HUDEP-2 (cell line): ENCODE results near the gene ARHGAP42.

Experiments used
- DNase-seq, 76 experiments: peaks; one replicate each; lab custom pipeline; 2025; ENCODE audit not compliant: unreplicated experiment in 76 of 76; lab: John Stamatoyannopoulos, UW

The ARHGAP42 gene

DNA sequence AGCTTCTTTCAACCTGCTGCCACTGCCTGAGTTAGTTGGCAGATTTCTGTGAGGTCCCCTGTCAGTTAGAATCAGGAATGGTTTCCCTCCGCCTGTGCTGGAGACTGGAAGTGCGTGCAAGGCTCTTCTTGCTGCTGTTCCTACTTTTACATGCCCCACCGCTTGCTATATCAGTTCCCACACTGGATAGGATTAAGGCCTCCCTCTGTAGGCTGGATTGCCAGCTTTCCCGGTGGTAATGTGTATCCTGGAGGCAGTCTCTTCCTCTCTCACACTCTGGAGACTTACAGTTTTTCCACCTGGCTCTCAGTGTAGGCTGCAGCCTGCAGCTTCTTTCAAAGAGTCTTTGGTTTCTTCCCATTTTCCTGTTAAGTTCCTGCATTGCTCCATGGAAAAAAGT, 66.5 kb downstream of the ARHGAP42 start:
- no peak for DNase-seq

DNA sequence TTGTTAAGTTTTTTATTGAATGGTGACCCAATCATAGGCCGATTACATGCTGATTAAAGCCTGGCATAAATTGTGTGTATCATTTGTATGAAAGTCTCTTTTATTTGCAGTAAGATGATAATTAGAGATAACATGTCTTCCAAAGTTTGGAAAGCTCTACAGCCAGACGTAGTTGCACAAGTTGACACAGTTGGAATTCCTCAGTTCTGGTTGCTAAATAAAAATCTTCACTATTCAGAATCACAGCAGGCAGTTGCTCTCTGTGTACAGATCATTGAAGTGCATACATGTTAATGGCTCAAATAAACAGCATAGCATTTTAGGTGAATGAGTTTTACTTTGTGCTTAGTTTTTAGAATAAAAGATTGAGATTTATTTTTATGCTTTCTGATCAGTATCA, 69.5 kb downstream of the ARHGAP42 start:
- DNase-seq: no peak

DNA sequence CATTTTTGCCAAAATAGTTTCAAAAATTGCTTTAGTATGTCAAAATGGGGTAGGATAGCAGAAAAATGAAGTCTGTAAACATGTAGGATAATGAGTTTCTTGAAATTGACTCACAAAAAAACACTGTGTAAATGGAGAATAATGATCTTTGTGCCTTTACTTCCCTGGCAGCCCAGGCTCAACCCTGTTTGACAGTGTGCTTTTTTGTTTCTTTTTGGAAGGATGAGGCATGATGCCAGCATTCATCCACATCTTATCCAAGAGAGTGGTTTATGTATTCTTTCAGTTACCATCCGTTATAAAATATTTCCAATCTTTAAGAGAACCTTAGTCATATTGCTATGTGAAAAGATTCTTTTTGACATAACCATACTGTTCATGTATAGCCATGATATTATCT, 70.6 kb downstream of the ARHGAP42 start:
- DNase-seq: no peak

DNA sequence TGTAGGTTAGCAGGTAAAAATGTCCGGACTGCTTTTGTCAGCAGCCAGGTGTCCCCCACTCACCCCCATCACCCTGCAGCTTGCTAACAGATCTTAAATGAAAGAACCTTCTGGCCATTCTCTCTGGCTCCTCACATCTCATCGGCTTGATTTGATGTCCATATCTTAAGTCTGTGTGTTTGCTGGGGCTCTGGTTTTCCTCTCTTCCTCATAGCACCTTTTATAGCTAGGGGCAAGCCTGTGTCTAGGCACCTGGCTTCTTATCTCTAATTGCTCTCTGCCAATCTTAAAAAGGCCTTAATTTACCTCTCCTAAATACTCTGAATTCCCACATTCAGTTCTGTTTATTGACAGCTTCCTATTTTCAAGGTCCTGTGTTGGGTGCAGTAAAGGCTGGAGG, 72.0 kb downstream of the ARHGAP42 start:
- no peak for DNase-seq

DNA sequence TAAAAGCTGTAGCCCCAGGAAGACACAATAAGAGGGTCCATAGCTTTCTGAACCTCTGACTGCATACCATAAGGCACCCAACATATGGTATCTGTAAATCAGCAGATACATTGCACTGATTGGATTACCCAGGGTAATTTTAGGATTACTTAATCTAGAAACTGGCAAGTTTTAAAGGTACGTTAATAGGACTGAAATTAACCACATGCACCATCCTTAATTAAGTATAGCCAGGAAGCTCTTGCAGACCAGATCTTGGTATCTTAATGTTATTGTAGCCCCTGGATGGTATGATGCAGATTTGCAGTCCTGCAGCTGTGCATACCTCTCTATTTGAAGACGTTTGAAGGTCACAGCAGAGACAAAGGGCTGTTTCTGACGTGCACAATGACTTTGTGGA, 72.8 kb downstream of the ARHGAP42 start:
- DNase-seq: no peak

DNA sequence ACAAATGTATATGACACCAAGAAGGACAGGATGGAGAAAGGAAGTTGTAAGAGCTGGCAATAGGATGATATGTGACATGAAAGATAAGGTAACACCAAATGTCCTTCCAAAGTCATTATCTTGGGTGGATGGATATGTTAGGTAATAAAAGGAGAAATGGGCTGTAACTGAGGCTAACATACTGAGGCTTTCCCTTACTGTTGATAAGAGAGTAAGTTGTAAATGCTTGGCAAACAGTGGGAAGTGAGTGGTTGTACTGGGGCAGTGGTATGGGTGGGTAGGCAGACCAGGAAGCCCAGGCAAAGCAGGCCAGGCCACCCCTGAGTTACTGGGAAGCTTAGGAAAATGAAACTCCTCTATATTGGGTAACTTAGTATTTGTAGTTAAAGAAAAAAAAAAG, 73.7 kb downstream of the ARHGAP42 start:
- no peak for DNase-seq

DNA sequence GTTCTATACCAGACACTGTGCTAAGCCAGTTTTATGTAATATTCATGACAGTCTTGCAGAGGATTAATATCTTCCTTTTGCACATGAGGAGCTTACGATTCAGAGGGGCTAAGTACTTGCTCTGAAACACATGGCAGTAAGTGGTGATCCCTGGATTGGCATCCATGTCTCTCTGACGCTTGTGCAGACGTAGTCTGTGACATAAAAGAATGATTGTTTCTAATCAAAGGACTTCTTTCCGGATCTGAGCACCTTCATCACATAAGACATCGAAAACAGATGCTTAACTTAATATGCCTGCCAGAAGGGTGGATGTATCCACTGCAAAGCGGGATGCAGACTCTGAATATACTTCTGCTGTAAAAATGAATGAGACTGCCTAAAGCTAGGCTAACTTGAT, 74.8 kb downstream of the ARHGAP42 start:
- DNase-seq: no peak

DNA sequence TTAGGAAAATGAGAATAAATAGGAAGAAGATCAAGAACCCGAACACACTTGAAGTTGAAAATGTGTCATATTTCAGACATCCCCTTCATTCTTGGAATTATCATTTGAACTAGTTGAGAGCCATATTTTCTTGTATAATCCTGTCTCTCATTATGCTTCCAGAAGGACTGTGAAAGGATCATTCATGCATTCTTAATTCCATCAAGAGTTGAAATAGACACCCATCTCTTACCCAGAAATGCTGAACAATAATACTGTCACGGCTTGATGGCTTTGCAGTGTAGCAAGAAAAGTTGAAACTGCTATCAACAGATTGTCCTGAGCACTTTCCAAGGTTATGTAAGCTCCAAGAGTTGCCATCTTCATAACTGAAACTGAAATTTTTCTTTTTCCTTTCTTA, 79.7 kb downstream of the ARHGAP42 start:
- no peak for DNase-seq

DNA sequence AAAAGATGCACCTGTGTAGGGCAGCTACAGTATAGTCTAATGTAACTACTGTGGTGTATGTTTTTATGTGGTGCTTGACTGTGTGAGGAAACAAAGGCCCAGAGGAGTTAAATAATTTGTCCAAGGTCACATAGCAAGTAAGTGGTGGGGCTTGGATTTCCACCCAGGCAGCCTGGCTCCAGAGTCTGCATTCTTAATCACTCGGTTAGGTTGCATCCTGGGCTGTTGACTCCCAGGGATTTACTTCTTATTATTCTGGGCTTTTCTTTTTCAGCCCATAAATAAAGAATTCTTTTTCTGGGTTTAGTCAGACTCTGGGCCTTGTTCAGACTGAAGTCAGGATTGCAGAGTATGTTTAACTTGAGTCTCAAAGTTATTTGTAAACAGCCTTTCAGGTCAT, 82.1 kb downstream of the ARHGAP42 start:
- no peak for DNase-seq

DNA sequence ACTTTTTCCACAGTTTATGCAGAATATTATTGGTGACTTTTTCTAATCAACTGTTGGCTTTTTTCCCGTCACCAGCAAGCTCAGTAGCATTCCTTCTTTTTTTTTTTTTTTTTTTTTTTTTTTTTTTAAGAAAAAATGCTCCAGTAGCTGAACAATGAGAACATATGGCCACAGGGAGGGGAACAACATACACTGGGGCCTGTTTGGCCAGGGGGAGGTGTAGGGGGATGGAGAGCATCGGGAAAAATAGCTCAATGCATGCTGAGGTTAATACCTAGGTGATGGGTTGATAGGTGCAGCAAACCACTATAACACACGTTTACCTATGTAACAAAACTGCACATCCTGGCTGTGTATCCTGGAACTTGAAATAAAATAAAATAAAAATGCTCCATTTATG, 82.5 kb downstream of the ARHGAP42 start:
- no peak for DNase-seq

DNA sequence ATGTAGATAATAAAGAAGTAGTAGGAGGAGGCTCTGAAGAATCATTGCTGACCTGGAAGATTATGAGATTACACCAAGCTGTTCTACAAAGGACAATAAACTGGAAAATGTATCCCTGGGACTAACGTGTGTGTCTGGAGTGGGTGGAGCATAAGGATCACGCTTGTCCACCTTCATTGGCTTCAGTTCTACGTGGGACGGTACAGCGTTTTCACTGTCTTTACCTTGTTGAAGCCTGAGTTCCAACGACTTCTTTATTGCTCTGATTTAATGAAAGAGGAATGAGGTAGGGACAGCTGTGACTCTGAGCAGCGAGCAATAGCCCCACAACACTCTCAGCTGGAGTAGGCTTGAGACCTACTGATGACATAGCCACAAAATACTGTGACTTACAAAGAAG, 87.0 kb downstream of the ARHGAP42 start:
- DNase-seq: no peak

DNA sequence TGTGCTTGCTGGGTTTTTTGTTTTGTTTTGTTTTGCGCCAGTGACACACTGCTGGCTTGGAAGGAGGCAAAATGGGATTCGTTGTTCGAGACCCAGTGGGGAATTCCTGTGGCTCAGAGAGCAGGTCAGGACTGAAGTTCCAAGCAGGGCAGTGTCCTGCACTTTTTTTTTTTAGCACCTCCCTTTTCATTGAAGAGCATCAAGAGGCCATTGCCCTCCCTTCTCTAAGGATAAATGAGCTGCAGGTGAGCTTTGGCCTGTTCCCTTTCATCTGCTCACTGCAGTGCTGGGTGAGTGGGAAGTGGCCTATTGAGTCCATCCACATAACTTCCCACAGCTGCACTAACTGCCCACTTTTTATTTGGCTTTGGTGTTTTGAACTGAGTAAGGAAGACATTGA, 87.8 kb downstream of the ARHGAP42 start:
- no peak for DNase-seq

DNA sequence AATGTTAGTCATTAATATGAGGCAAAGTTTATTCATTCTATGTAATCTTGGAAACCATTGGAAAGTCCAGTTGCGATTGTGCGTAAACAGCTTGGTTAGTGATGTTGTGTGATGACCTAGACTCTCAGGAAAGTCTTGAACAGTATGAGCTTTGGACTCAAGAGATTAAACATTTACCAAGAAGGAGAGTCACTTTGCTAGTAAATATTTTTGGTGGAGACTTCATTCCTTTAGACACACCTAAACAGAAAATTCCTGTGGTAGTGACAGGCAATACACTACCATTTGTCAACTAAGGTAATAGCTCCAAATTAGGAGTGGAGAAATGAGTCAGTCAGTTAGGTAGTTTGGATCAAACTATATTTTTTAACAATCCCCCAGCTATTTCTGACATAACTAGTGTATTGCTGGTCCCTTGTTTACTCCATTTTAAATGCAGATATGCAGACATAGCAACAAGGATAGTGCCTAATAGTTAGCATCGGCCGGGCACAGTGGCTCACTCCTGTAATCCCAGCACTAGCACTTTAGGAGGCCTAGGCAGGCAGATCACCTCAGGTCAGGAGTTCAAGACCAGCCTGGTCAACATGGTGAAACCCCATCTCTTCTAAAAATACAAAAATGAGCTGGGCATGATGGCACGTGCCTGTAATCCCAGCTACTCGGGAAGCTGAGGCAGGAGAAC, 89.3 kb downstream of the ARHGAP42 start:
- DNase-seq: no peak

DNA sequence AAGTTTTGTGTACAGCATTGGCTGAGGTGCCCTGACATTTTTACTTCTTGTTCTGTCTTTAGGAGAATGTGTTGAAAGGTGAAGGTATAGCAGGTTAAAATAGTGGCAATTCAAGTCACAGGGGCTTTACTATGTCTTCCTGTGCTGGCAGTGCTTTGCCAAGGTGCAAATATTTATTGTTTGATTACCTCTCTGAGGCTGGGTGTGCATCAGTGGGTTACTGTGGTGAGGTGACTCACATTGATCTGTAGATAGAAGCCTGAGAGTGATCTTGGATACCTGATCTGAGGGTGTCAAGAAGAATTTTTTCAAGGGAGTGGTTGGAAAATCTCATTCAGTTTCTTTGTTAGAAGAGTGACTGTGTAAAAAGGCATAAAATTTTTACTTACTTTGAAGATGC, 90.0 kb downstream of the ARHGAP42 start:
- no peak for DNase-seq

DNA sequence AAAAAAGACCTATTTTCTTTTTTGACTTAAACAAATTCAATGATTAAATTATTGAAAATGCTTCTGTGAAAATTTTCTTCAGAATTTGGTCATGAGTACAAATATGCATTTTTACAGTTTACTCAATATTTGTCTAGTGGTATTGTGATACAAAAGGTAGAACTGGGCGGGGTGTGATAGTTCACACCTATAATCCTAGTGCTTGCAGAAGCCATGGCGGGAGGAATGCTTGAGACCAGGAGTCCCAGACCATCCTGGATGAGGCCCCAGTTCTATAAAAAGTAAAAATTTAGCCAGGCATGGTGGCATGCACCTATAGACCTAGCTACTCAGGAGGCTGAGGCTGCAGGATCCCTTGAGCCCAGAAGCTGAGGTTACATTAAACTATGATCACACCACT, 90.6 kb downstream of the ARHGAP42 start:
- DNase-seq: no peak

DNA sequence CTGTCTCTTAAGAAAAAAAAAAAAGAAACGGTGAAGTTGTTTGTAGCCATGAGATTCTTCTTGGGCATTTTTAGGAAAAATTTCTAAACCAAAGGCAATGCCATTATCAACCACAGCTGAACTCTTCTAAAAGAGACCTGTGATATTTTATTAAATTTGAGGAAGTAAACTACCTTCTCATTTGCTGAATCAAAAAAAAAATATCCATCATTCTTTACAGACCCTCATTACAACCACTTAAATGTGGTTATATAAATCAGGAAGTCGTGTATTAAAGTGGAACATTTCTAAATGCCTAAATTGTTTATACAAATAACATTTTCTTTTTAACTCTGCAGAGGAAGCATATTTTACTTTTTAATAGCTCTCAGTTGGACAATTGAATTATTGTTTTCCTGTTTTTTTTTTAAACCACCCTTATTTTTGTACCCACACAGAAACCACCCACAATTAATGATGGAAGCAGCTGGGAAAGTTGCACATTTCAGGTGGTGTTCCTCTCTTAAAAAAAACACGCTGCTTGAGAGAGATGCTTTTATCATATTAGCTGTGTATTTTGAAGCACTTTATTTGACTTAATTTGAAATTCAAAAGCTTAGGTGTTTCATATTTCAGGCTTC, 91.2 kb downstream of the ARHGAP42 start:
- no peak for DNase-seq

DNA sequence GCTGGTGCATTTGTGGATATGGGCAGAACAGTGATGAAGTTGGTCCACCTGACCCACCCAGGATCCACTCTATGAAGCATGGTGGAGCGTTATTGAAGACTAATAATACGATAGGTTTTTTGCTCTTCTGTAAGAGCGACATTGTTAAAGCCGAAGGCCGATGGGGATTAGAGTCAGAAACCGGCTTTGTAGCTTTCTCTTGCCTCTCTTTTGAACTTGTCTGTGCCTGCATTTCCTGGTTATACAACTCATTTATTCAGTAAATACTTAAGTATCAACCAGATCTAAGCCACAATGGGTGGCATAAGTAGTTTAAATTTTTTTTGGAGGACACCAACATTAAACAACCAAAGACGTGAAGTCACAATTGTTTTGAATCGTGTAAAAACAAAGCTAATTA, 93.4 kb downstream of the ARHGAP42 start:
- DNase-seq: no peak

DNA sequence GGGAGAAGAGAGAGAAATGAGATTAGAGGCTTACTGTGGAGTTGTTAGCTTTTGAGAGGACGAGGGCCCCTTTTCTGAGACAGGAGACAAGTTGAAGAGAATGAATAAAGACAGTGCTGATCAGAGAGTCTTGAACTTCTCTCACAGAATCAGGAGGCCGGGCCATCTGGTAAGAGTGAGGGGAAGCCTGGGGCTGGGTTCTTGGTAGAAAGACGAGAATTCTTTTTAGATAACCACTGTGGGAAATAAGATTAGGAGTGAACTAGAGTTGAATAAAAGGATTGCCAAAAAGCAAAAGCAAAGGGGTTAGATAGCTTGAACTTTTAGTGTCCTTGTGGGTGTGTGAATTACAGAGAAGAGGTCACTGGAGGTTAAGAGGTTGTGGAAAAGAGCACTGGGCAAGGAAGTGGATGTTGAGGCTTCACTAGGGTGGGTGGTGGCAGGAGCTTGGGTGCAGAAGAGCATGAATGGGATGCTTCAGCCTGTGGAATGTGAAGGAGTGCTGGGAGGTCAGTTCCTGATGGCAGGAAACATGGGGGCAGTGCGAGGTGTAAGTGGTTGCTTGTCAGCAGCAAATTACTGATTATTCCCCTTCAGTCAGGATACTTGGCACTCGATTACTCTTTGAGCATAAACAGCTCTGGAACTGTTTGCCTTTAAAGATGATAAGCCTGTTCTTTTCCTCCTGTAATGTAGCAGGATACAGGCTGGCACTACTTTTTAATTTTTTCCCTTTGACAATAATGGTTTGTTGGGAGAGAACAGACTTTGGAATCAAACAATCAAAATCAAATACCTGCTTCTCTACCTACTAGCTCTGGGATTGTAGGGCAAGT, 98.3 kb downstream of the ARHGAP42 start:
- peak in 1 of 76 experiments; percentile 16 for DNase-seq

DNA sequence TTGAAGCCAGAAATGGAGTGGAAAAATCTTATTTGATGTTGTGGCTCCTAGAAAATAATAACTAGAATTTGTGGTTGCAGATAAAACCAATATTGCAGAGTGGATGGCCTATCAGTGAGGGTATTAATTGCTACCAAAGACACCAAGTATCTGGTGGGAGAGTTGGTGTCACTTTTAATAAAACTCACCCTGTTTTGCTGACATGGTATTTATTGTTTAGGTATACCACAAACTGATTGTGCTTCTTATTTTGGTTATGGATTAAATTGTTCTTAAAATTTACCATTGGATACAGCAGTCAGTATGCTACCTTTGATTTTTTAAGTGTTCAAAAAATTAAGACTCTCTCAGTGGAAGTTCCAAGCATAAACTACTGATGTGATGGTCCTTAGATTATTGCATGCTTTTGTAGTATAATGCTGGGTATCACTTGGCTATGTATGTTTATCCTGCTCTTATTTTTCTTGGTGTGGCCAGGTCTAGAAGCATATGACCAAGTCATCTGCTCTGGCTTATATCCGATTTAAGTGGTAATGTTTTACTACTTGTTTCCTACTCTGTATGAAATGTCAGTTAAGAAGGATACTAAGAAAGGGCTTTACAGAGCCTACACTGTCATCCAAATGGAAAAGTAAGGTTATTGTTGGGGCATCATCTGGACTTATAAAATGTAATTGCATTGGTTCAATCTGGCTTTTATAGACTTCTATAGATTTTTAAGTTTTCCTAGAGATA, 101.6 kb downstream of the ARHGAP42 start:
- no peak for DNase-seq

DNA sequence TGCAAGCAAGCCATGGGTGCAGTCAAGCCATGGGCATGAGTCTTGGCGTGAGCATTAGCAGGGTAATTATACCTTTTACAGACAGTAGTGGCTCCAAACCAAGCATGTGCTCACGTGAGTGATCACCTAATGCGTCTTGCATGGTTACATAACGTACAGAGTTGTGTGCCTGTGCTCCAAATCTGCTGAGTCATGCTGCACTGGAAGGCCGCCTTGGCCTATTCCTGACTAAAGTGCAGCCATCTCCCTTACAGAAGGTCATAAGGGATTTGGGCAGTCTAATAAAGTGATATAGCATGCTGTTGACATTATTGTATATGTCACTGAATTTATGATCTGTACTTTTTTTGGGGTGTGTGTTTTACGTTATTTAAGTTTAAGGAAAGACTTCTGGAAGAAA, 102.4 kb downstream of the ARHGAP42 start:
- DNase-seq: peak in 22 of 76 experiments; percentile 0 to 39 (median 7)

DNA sequence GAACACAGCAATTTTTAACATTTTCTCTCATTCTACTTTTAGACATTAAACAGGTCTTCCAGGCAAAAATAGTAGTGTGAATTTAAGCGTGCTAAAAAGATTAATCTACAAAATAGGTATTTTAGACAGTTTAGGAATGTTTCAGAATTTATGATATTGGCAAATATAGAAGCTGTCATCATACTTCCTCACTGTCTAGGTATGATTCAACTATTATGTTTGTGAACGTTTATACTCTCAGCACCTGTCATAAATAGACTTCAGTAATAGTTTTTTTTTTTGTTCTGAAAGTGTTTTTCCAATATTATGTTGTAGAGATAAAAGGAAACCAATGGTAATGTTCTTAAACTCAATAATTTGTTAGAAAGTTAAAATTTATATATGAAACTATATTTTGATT, 103.0 kb downstream of the ARHGAP42 start:
- no peak for DNase-seq
